K562 (cell line): ENCODE measurements around the gene CCNJL.

ENCODE experiments used
- CTCF ChIP-seq, 3 experiments: IDR thresholded peaks in 2 of 3; conservative IDR thresholded peaks in 1 of 3; 2 replicates each; pipeline ENCODE4 v1.5.1; 2011 to 2012; ENCODE audit warnings: low read length in 3 of 3, mild to moderate bottlenecking in 3 of 3, control low read depth in 2 of 3, improper control_type of control experiment in 1 of 3, inconsistent platforms in 1 of 3, low read depth in 1 of 3, mixed read lengths in 1 of 3, moderate library complexity in 1 of 3; ENCODE audit not compliant: insufficient read depth in 2 of 3
- EZH2 ChIP-seq: IDR thresholded peaks from 2 replicates; pipeline ENCODE4 v1.6.1; 2012; ENCODE audit warnings: low read depth, mild to moderate bottlenecking, inconsistent platforms, low read length, borderline replicate concordance
- NR2C2 ChIP-seq, 2 experiments: fragments of 200-800 bp in 1 of 2; sonication (Bioruptor generic) in 1 of 2; sonication (generic) in 1 of 2; formaldehyde crosslinking in 1 of 2; IDR thresholded peaks; 2 replicates each; pipeline versions ENCODE4 v1.6.1 to v1.8.0; 2016 to 2022; ENCODE audit warnings: mild to moderate bottlenecking in 1 of 2, missing compliant biosample characterization in 1 of 2, missing genetic modification characterization in 1 of 2, missing genetic modification reagents in 1 of 2
- PCBP1 ChIP-seq: fragments of 200-400 bp; formaldehyde crosslinking; IDR thresholded peaks from 2 replicates; pipeline ENCODE4 v1.6.1; 2018; ENCODE audit warnings: mild to moderate bottlenecking, low read depth, low read length; ENCODE audit not compliant: poor library complexity, severe bottlenecking
- POLR2A ChIP-seq: fragments of 450-650 bp; conservative IDR thresholded peaks from 2 replicates; pipeline ENCODE4 v1.6.1; 2016
- SRF ChIP-seq, 2 experiments: fragments of 250-450, 450-650 bp in 1 of 2; sonication (Bioruptor Pico) in 1 of 2; sonication (generic) in 1 of 2; formaldehyde crosslinking; IDR thresholded peaks; 2 replicates each; pipeline versions ENCODE4 v1.5.0 to v1.5.1; 2020 to 2022; ENCODE audit warnings: mild to moderate bottlenecking in 1 of 2, missing genetic modification reagents in 1 of 2
- SRSF7 ChIP-seq: fragments of 200-400 bp; formaldehyde crosslinking; optimal IDR thresholded peaks from 2 replicates; pipeline ENCODE3; 2017; ENCODE audit warnings: mild to moderate bottlenecking, low read depth, low read length
- ZBTB5 ChIP-seq: fragments of 450-650 bp; IDR thresholded peaks from 2 replicates; pipeline ENCODE4 v1.6.1; 2017; ENCODE audit warnings: antibody characterized with exemption
- ZNF253 ChIP-seq: fragments of 250-450 bp; sonication (Bioruptor Pico); conservative IDR thresholded peaks from 2 replicates; pipeline ENCODE4 v1.6.1; 2021; ENCODE audit warnings: mild to moderate bottlenecking

- TF ChIP-seq ZNF253 (CRISPR knock-in tag) (no peak), CTCF (IDR thresholded peaks at IDR 0.05 in 2 of 3, conservative IDR thresholded peaks at IDR 0.05 in 1 of 3; ENCODE audit: insufficient read depth in 2 of 3, low read depth in 1 of 3, low read length in 3 of 3) (no peak), SRF (CRISPR knock-in tag; IDR thresholded peaks at IDR 0.05) (no peak), ZBTB5 (no peak), POLR2A (no peak), PCBP1 (no peak), NR2C2 (CRISPR knock-in tag; IDR thresholded peaks at IDR 0.05) (no peak), NR2C2 (tag; IDR thresholded peaks at IDR 0.05) (no peak), SRSF7 (no peak), EZH2 (no peak)
Measured at GRCh38 chr5:160209917-160210316, 102.4 kb downstream of the CCNJL start.
